HepG2 (cell line): ENCODE measurements around the gene NSUN2. TPM values are rescaled to one million over a fixed set of nuclear protein-coding genes. Genes with fewer than 3 reads are reported as not detected.

ENCODE experiments used
- ATAC-seq: fragments of 200-7000 bp; cut with Tn5 transposase; 3 replicates; pipeline ENCODE4 v1.9.1; 2020; ENCODE audit warnings: mild to moderate bottlenecking, moderate library complexity
- BruUV-seq: library from RNA; stranded (reverse); fragments of 400-500 nt; replicated peaks from 2 replicates; lab custom pipeline; 2021; lab: Mats Ljungman, UMichigan
- CTCF ChIA-PET: fragments of 300-600 bp; formaldehyde crosslinking; extraction: SDS; loops from one replicate; lab custom pipeline; 2021; ENCODE audit warnings: low total read pairs, inconsistent platforms, low intra/inter-chr PET ratio; lab: Yijun Ruan, JAX
- POLR2A ChIA-PET: fragments of 350-600 bp; sonication (Branson Sonifier 250); formaldehyde crosslinking; loops from one replicate; lab custom pipeline; 2020; ENCODE audit warnings: antibody characterized with exemption, inconsistent platforms; lab: Yijun Ruan, JAX
- DNase-seq: peaks from one replicate; pipeline ENCODE4 v3.0.0-alpha.2; 2015; ENCODE audit warnings: low spot score
- FAIRE-seq: peaks from 3 replicates; lab custom pipeline; 2011; peaks lifted over from hg19 to GRCh38; lab: Jason Lieb, UNC
- H2AFZ ChIP-seq: one replicate; pipeline ENCODE4 v1.6.1; 2011; ENCODE audit warnings: low read length, inconsistent platforms
- H3K27ac ChIP-seq: fragments of 300-600 bp; 3 replicates; pipeline ENCODE4 v1.8.0; 2011; ENCODE audit warnings: mixed run types, mild to moderate bottlenecking, mixed read lengths, low read length, inconsistent platforms; ENCODE audit not compliant: insufficient read depth; ENCODE audit errors: extremely low read length
- H3K27me3 ChIP-seq, 2 experiments: fragments of 200-600 bp in 1 of 2; 2 replicates in 1 of 2; 3 replicates in 1 of 2; pipeline versions ENCODE4 v1.6.0 to v1.8.0; 2011; ENCODE audit warnings: low read length in 2 of 2, mild to moderate bottlenecking in 2 of 2, moderate library complexity in 2 of 2, inconsistent platforms in 1 of 2; ENCODE audit not compliant: insufficient read depth in 2 of 2, control insufficient read depth in 1 of 2
- H3K36me3 ChIP-seq, 2 experiments: fragments of 200-600 bp in 1 of 2; replicated peaks in 1 of 2; 2 replicates in 1 of 2; 3 replicates in 1 of 2; pipeline versions ENCODE4 v1.5.1 to v1.8.0; 2011; ENCODE audit warnings: low read length in 2 of 2, inconsistent platforms in 1 of 2; ENCODE audit not compliant: insufficient read depth in 2 of 2, control insufficient read depth in 1 of 2
- H3K4me1 ChIP-seq: 2 replicates; pipeline ENCODE4 v1.5.1; 2012; ENCODE audit warnings: low read length, inconsistent platforms; ENCODE audit not compliant: insufficient read depth
- H3K4me2 ChIP-seq: 2 replicates; pipeline ENCODE4 v1.6.0; 2011; ENCODE audit warnings: low read depth, low read length, inconsistent platforms
- H3K4me3 ChIP-seq, 3 experiments: fragments of 200-600 bp in 1 of 3; sonication (generic), shearing (Covaris generic) in 1 of 3; replicated peaks in 1 of 3; 2 replicates each; pipeline ENCODE4 v1.5.1; 2011 to 2016; ENCODE audit warnings: low read length in 3 of 3, inconsistent platforms in 2 of 3, low read depth in 2 of 3, mild to moderate bottlenecking in 2 of 3, control low read depth in 1 of 3, mixed read lengths in 1 of 3; ENCODE audit not compliant: insufficient read depth in 1 of 3
- H3K79me2 ChIP-seq: one replicate; pipeline ENCODE4 v1.6.1; 2011; ENCODE audit warnings: low read length, inconsistent platforms; ENCODE audit not compliant: insufficient read depth
- H3K9ac ChIP-seq: 2 replicates; pipeline ENCODE4 v1.6.0; 2011; ENCODE audit warnings: mild to moderate bottlenecking, low read depth, low read length, inconsistent platforms; ENCODE audit not compliant: insufficient read depth
- H3K9me3 ChIP-seq: 2 replicates; pipeline ENCODE4 v1.5.1; 2012; ENCODE audit warnings: mild to moderate bottlenecking, low read length
- H4K20me1 ChIP-seq: 2 replicates; pipeline ENCODE4 v1.6.0; 2011; ENCODE audit warnings: inconsistent platforms, mild to moderate bottlenecking, low read length, moderate library complexity; ENCODE audit not compliant: insufficient read depth
- CEBPB ChIP-seq: IDR thresholded peaks from 2 replicates; pipeline ENCODE4 v1.6.1; 2011; ENCODE audit warnings: low read depth, low read length, improper control_type of control experiment, borderline replicate concordance
- MIER2 ChIP-seq: IDR thresholded peaks from 2 replicates; pipeline ENCODE4 v1.6.1; 2016; ENCODE audit warnings: missing biosample characterization, missing genetic modification reagents
- MXD3 ChIP-seq: IDR thresholded peaks from 2 replicates; pipeline ENCODE4 v1.6.1; 2016; ENCODE audit warnings: mild to moderate bottlenecking, missing biosample characterization, missing genetic modification reagents
- TP53 ChIP-seq: sonication (generic); formaldehyde crosslinking; conservative IDR thresholded peaks from 2 replicates; pipeline ENCODE4 v1.4.0; 2020; ENCODE audit warnings: missing genetic modification reagents
- ZBTB4 ChIP-seq: sonication (generic); formaldehyde crosslinking; IDR thresholded peaks from 2 replicates; pipeline ENCODE4 v1.4.0; 2020; ENCODE audit warnings: missing genetic modification reagents, mild to moderate bottlenecking, borderline replicate concordance
- ZFP36L1 ChIP-seq: sonication (generic); formaldehyde crosslinking; IDR thresholded peaks from 2 replicates; pipeline ENCODE4 v1.8.0; 2022; ENCODE audit warnings: mild to moderate bottlenecking, missing genetic modification reagents, moderate library complexity
- ZKSCAN8 ChIP-seq: IDR thresholded peaks from 2 replicates; pipeline ENCODE4 v1.6.1; 2016; ENCODE audit warnings: borderline replicate concordance, missing genetic modification reagents, missing compliant biosample characterization
- ZNF367 ChIP-seq: sonication (generic); formaldehyde crosslinking; IDR thresholded peaks from 2 replicates; pipeline ENCODE4 v1.4.0; 2020; ENCODE audit warnings: missing genetic modification reagents, borderline replicate concordance
- ZNF713 ChIP-seq: sonication (generic); formaldehyde crosslinking; IDR thresholded peaks from 2 replicates; pipeline ENCODE4 v1.4.0; 2020; ENCODE audit warnings: mild to moderate bottlenecking, missing genetic modification reagents
- ZNF746 ChIP-seq: sonication (generic); formaldehyde crosslinking; IDR thresholded peaks from 2 replicates; pipeline ENCODE4 v1.8.0; 2022; ENCODE audit warnings: mild to moderate bottlenecking, missing genetic modification reagents
- ZNF878 ChIP-seq: sonication (generic); formaldehyde crosslinking; IDR thresholded peaks from 2 replicates; pipeline ENCODE4 v1.8.1; 2023; ENCODE audit warnings: mild to moderate bottlenecking, missing genetic modification reagents, moderate library complexity
- WGBS: methylation state at CpG from one replicate; pipeline ENCODE4 v1.1.6; 2017; ENCODE audit warnings: low lambda C conversion rate; 5-methylcytosine and 5-hydroxymethylcytosine counted together
- in situ Hi-C: cut with HindIII; loops from 2 replicates; pipeline ENCODE4 v1.10.0; 2017; ENCODE audit warnings: low pct_unique_long_range_greater_than_20kb; ENCODE audit not compliant: extremely low pct_ligation_motif_present
- intact Hi-C: fragments of 100-400 bp; cut with micrococcal nuclease; formaldehyde crosslinking; loops from one replicate; pipeline ENCODE4 v1.10.0; 2022; ENCODE audit not compliant: unreplicated experiment
- polyA plus RNA-seq, 8 experiments: library from polyadenylated mRNA; depleted of rRNA in 3 of 8; stranded (reverse) in 7 of 8; unstranded in 1 of 8; fragments of >200 nt; fragmentation: Illumina TruSeq in 4 of 8; extraction: Trizol in 4 of 8; gene quantifications; 2 replicates each; pipeline versions ENCODE4 v1.2.1 to v1.2.3, GENCODE V29; 2011 to 2016; ENCODE audit warnings: low read depth in 4 of 8, missing spikeins in 1 of 8, mixed read lengths in 1 of 8; ENCODE audit not compliant: insufficient read depth in 1 of 8
- total RNA-seq, 5 experiments: library from RNA; depleted of rRNA; stranded (reverse); fragments of >200 nt; fragmentation: Illumina TruSeq; extraction: Trizol; gene quantifications; 2 replicates each; pipeline ENCODE4 v1.2.3, GENCODE V29; 2016; ENCODE audit warnings: low read depth in 1 of 5

The NSUN2 gene
- total and polyA plus RNA-seq, 2 of the 13 experiments (the other 11 are each of a cell fraction or from before 2014, with no cell fraction given), result 51.7 to 69.1 TPM

- ChIA-PET CTCF (no interaction called here), POLR2A (no interaction called here)
- Histone ChIP-seq H3K4me2 (no peak overlapping the region), H3K9ac (no peak overlapping the region), H3K4me1 (no peaks in the 10 kb centered on the region), H2AFZ (no peak overlapping the region), H3K36me3 (peaks cover 2 to 32% of the 10 kb centered on the region in 2 experiments; a peak in 3 of 5 replicates), H3K79me2 (no peaks in the 10 kb centered on the region), H4K20me1 (no peaks in the 10 kb centered on the region), H3K27me3 (no peaks in the 10 kb centered on the region; a peak in 1 of 5 replicates), H3K4me3 (no peak overlapping the region), H3K9me3 (no peaks in the 10 kb centered on the region), H3K27ac (no peak overlapping the region)
- TF ChIP-seq TP53 (CRISPR knock-in tag), result no peak
- TF ChIP-seq ZNF713 (CRISPR knock-in tag), result no peak
- no peak for TF ChIP-seq ZBTB4 (CRISPR knock-in tag)
- no peak for TF ChIP-seq ZNF746
- no peak for TF ChIP-seq ZKSCAN8 (CRISPR knock-in tag)
- TF ChIP-seq MXD3 (CRISPR knock-in tag), result no peak
- TF ChIP-seq CEBPB, result no peak
- no peak for TF ChIP-seq ZFP36L1 (CRISPR knock-in tag)
- no peak for TF ChIP-seq ZNF367 (CRISPR knock-in tag)
- no peak for TF ChIP-seq ZNF878 (CRISPR knock-in tag)
- no peak for TF ChIP-seq MIER2
- no peak for DNase-seq
- intact Hi-C loops, result no loop called here
- FAIRE-seq, result no peak
- 93% methylated on average over 5 of the region's 5 CpGs for WGBS
- no TSS peak for BruUV-seq
- in situ Hi-C loops, result no loop called here
- no peak for ATAC-seq
Measured at GRCh38 chr5:6656680-6657079, 23.8 kb upstream of the NSUN2 start.
